ENCODE data around the gene NACC1. TPM values are rescaled to one million over a fixed set of nuclear protein-coding genes. Genes with fewer than 3 reads are reported as not detected.

NACC1 gene
- total RNA-seq, 1 donor from 2014 or later = 22.6 TPM

DNA sequence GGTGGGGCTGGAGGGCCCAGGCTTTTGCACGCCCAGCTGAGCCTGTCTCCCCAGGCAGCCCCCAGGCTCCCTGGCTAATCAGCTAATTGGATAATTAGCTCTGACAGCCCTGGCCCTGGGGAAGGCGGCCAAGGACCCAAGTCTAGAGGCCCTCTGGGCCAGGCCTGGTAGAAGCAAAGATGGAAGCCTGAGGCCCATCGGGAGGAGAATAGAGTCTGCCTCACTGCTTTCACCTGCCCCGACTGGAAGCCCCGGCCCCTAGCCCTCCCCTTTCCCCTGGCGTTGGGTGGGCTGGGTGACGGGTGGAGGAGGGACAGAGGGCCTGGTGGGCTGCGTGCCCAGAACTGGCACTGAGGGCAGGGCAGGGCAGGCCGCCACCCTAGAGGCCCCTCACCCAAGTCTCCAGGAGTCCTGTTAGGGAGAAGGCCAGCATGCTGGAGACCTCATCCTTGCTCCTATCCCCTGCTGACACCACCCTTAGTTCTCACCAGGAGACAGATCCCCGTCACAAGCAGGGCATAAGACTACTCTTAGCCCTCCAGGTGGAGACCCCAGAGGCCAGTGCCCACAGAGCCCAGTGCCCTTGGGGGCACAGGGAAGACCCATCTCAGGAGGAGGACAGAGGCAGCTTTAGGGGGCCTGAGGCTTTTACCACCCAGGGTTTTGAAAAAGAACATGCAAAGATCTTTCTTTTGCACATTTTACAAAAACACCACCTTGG is 27.4 kb upstream of the NACC1 start:
- no peaks in the 10 kb centered on the region for H3K27me3 ChIP-seq
- H3K36me3 ChIP-seq = peaks cover 0 to 9% of the 10 kb centered on the region in 2 donors
- TF ChIP-seq POLR2A (IDR thresholded peaks at IDR 0.05) (no peak), POLR2AphosphoS5 (IDR thresholded peaks at IDR 0.05; ENCODE audit: insufficient read depth in 1 of 2, low read depth in 1 of 2) (no peak)
- TF ChIP-seq, protein P1, sequence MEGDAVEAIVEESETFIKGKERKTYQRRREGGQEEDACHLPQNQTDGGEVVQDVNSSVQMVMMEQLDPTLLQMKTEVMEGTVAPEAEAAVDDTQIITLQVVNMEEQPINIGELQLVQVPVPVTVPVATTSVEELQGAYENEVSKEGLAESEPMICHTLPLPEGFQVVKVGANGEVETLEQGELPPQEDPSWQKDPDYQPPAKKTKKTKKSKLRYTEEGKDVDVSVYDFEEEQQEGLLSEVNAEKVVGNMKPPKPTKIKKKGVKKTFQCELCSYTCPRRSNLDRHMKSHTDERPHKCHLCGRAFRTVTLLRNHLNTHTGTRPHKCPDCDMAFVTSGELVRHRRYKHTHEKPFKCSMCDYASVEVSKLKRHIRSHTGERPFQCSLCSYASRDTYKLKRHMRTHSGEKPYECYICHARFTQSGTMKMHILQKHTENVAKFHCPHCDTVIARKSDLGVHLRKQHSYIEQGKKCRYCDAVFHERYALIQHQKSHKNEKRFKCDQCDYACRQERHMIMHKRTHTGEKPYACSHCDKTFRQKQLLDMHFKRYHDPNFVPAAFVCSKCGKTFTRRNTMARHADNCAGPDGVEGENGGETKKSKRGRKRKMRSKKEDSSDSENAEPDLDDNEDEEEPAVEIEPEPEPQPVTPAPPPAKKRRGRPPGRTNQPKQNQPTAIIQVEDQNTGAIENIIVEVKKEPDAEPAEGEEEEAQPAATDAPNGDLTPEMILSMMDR (IDR thresholded peaks at IDR 0.05) = no peak
- no peak for DNase-seq (ENCODE audit: extremely low spot score in 2 of 2)
- intact Hi-C loops (cut with DNase I) = loop anchor here (5.0 kb wide), 1 partner anchor 108 kb away; no protein-coding TSS in a partner anchor
- H3K9me3 ChIP-seq = no peaks in the 10 kb centered on the region
- peaks cover 71% of the 10 kb centered on the region for H3K4me1 ChIP-seq
- H3K27ac ChIP-seq = peak overlapping the region; percentile 85
- H3K4me3 ChIP-seq = no peak overlapping the region

GRCh38 chr19:13091400-13092157 is 26.5 kb upstream of the NACC1 start:
- H3K36me3 ChIP-seq = peaks cover 0 to 8% of the 10 kb centered on the region in 2 donors
- no peaks in the 10 kb centered on the region for H3K27me3 ChIP-seq
- H3K4me3 ChIP-seq = no peak overlapping the region
- H3K4me1 ChIP-seq = peaks cover 74% of the 10 kb centered on the region
- H3K27ac ChIP-seq = peak overlapping the region; percentile 85
- intact Hi-C loops (cut with DNase I) = loop anchor here (5.0 kb wide), 1 partner anchor 109 kb away; no protein-coding TSS in a partner anchor
- TF ChIP-seq, protein P1 (IDR thresholded peaks at IDR 0.05) = no peak
- TF ChIP-seq POLR2AphosphoS5 (IDR thresholded peaks at IDR 0.05; ENCODE audit: insufficient read depth in 1 of 2, low read depth in 1 of 2) = peak in 1 of 2 donors; percentile 63
- no peaks in the 10 kb centered on the region for H3K9me3 ChIP-seq
- no peak for DNase-seq (ENCODE audit: extremely low spot score in 2 of 2)

DNA sequence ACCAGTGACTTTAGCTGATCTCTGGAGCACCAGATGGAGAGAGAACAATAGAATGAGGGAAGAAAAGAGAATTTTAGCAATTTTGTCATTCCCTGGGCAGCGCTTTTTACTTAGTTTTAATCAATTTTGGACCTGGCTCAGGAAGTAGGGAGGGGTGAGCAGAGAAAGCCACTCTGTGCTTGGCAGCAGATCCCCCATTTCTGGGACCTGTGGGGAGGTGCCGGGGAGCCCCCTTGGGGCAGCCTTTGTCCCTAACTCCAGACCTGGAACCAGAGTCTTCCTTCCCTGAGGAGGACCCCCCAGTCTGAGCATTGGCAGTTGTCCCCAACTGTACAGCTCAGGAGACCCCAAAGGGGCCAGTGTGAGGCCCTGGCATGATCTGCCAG is 25.9 kb upstream of the NACC1 start:
- no peaks in the 10 kb centered on the region for H3K9me3 ChIP-seq
- peaks cover 0 to 2% of the 10 kb centered on the region in 2 donors for H3K36me3 ChIP-seq
- intact Hi-C loops (cut with DNase I) = loop anchor here (5.0 kb wide), 1 partner anchor 110 kb away; no protein-coding TSS in a partner anchor
- DNase-seq (ENCODE audit: extremely low spot score in 2 of 2) = no peak
- H3K27me3 ChIP-seq = no peaks in the 10 kb centered on the region
- TF ChIP-seq POLR2A (IDR thresholded peaks at IDR 0.05) (no peak), POLR2AphosphoS5 (IDR thresholded peaks at IDR 0.05; ENCODE audit: insufficient read depth in 1 of 2, low read depth in 1 of 2) (no peak)
- TF ChIP-seq, protein P1 (IDR thresholded peaks at IDR 0.05) = no peak
- peaks cover 76% of the 10 kb centered on the region for H3K4me1 ChIP-seq
- H3K4me3 ChIP-seq = no peak overlapping the region
- peak overlapping the region; percentile 85 for H3K27ac ChIP-seq

GRCh38 chr19:13092606-13093235 is 25.3 kb upstream of the NACC1 start:
- Histone ChIP-seq H3K4me3 (no peak overlapping the region), H3K27ac (peak overlapping the region; percentile 90), H3K36me3 (no peaks in the 10 kb centered on the region), H3K4me1 (peaks cover 80% of the 10 kb centered on the region), H3K27me3 (no peaks in the 10 kb centered on the region), H3K9me3 (no peaks in the 10 kb centered on the region)
- intact Hi-C loops (cut with DNase I) = loop anchor here (5.0 kb wide), 1 partner anchor 110 kb away; no protein-coding TSS in a partner anchor
- no peak for DNase-seq (ENCODE audit: extremely low spot score in 2 of 2)
- TF ChIP-seq, protein P1 (IDR thresholded peaks at IDR 0.05) = no peak
- no peak for TF ChIP-seq POLR2AphosphoS5 (IDR thresholded peaks at IDR 0.05; ENCODE audit: insufficient read depth in 1 of 2, low read depth in 1 of 2)
- TF ChIP-seq POLR2A (IDR thresholded peaks at IDR 0.05) = no peak

Measured in vagina (tissue), 2 donors.